GM12878 (cell line): ENCODE results near the gene KCTD6. TPM values are rescaled to one million over a fixed set of nuclear protein-coding genes. Genes with fewer than 3 reads are reported as not detected.

Experiments used
- ATAC-seq: fragments of 200-7000 bp; cut with Tn5 transposase; 3 replicates; pipeline ENCODE4 v1.9.1; 2020; ENCODE audit warnings: mild to moderate bottlenecking, moderate library complexity
- BruUV-seq: library from RNA; stranded (reverse); fragments of 400-500 nt; replicated peaks from 2 replicates; lab custom pipeline; 2021; lab: Mats Ljungman, UMichigan
- CTCF ChIA-PET: fragments of 300-600 bp; sonication (Branson Sonifier 250); formaldehyde crosslinking; extraction: SDS; loops from one replicate; lab custom pipeline; 2021; ENCODE audit warnings: inconsistent platforms; lab: Yijun Ruan, JAX
- POLR2A ChIA-PET: fragments of 350-600 bp; formaldehyde crosslinking; extraction: SDS; loops from one replicate; lab custom pipeline; 2021; ENCODE audit warnings: inconsistent platforms; lab: Charles Lee
- RAD21 ChIA-PET: fragments of 300-600 bp; sonication (Branson Sonifier 250); formaldehyde crosslinking; loops from one replicate; lab custom pipeline; 2023; ENCODE audit warnings: antibody characterized with exemption; ENCODE audit not compliant: unreplicated experiment; lab: Charles Lee
- SMC1A ChIA-PET: fragments of 300-600 bp; sonication (Branson Sonifier 250); formaldehyde crosslinking; loops from one replicate; lab custom pipeline; 2023; ENCODE audit not compliant: unreplicated experiment, uncharacterized antibody; lab: Charles Lee
- DNase-seq: peaks from one replicate; pipeline ENCODE4 v3.0.0-alpha.2; 2011; ENCODE audit warnings: low read depth, low spot score
- FAIRE-seq: peaks from 3 replicates; lab custom pipeline; 2011; peaks lifted over from hg19 to GRCh38; lab: Jason Lieb, UNC
- H2AFZ ChIP-seq: 2 replicates; pipeline ENCODE4 v1.6.0; 2011; ENCODE audit warnings: low read depth, low read length, control low read depth; ENCODE audit not compliant: control insufficient read depth
- H3K27ac ChIP-seq: 2 replicates; pipeline ENCODE4 v1.5.1; 2011; ENCODE audit warnings: control low read depth; ENCODE audit not compliant: control insufficient read depth, insufficient read depth
- H3K27me3 ChIP-seq, 2 experiments: replicated peaks in 1 of 2; 2 replicates each; pipeline versions ENCODE4 v1.6.0 to v1.6.1; 2011; ENCODE audit warnings: low read length in 1 of 2; ENCODE audit not compliant: control insufficient read depth in 2 of 2, insufficient read depth in 2 of 2
- H3K36me3 ChIP-seq, 2 experiments: 2 replicates each; pipeline ENCODE4 v1.5.1; 2011; ENCODE audit warnings: low read length in 1 of 2; ENCODE audit not compliant: control insufficient read depth in 2 of 2, insufficient read depth in 2 of 2
- H3K4me1 ChIP-seq: 2 replicates; pipeline ENCODE4 v1.6.1; 2011; ENCODE audit warnings: mild to moderate bottlenecking, low read length, moderate library complexity, mixed read lengths; ENCODE audit not compliant: control insufficient read depth, insufficient read depth
- H3K4me2 ChIP-seq: 2 replicates; pipeline ENCODE4 v1.6.0; 2011; ENCODE audit warnings: control low read depth; ENCODE audit not compliant: control insufficient read depth, insufficient read depth
- H3K4me3 ChIP-seq: fragments of 200-600 bp; sonication (generic); 2 replicates; pipeline ENCODE4 v1.5.1; 2016
- H3K79me2 ChIP-seq: 2 replicates; pipeline ENCODE4 v1.6.0; 2011; ENCODE audit warnings: low read length; ENCODE audit not compliant: control insufficient read depth, insufficient read depth
- H3K9ac ChIP-seq: 2 replicates; pipeline ENCODE4 v1.8.0; 2011; ENCODE audit warnings: low read length, control low read depth, mixed read lengths; ENCODE audit not compliant: control insufficient read depth, insufficient read depth
- H3K9me3 ChIP-seq: replicated peaks from 3 replicates; pipeline ENCODE4 v1.5.1; 2011; ENCODE audit warnings: mild to moderate bottlenecking, low read length; ENCODE audit not compliant: control insufficient read depth, insufficient read depth
- H4K20me1 ChIP-seq: 2 replicates; pipeline ENCODE4 v1.6.0; 2011; ENCODE audit not compliant: control insufficient read depth, insufficient read depth
- BCL3 ChIP-seq: IDR thresholded peaks from 2 replicates; pipeline ENCODE4 v1.6.1; 2011; ENCODE audit warnings: borderline replicate concordance, low read depth, mild to moderate bottlenecking, moderate library complexity, low read length; ENCODE audit not compliant: insufficient read depth, poor library complexity, severe bottlenecking
- BHLHE40 ChIP-seq, 2 experiments: fragments of 450-650 bp in 1 of 2; IDR thresholded peaks; 2 replicates each; pipeline ENCODE4 v1.6.1; 2011 to 2017; ENCODE audit warnings: low read depth in 2 of 2, borderline replicate concordance in 1 of 2, improper control_type of control experiment in 1 of 2, low read length in 1 of 2, mild to moderate bottlenecking in 1 of 2
- DPF2 ChIP-seq: fragments of 450-650 bp; IDR thresholded peaks from 2 replicates; pipeline ENCODE4 v1.6.1; 2017; ENCODE audit warnings: mild to moderate bottlenecking
- IKZF1 ChIP-seq: fragments of 450-650 bp; conservative IDR thresholded peaks from 2 replicates; pipeline ENCODE4 v1.6.1; 2017; ENCODE audit warnings: antibody characterized with exemption, mild to moderate bottlenecking
- RAD51 ChIP-seq: fragments of 450-650 bp; IDR thresholded peaks from 2 replicates; pipeline ENCODE4 v1.6.1; 2016; ENCODE audit warnings: moderate library complexity, mild to moderate bottlenecking, inconsistent platforms
- RELA ChIP-seq: fragments of 450-650 bp; IDR thresholded peaks from 2 replicates; pipeline ENCODE4 v1.8.0; 2014; ENCODE audit warnings: borderline replicate concordance; ENCODE audit not compliant: partially characterized antibody
- USF2 ChIP-seq: IDR thresholded peaks from 2 replicates; pipeline ENCODE4 v1.6.1; 2011; ENCODE audit warnings: low read depth, low read length, improper control_type of control experiment, borderline replicate concordance
- ZNF274 ChIP-seq: IDR thresholded peaks from one replicate; pipeline ENCODE4 v1.8.0; 2011; ENCODE audit not compliant: insufficient read length, insufficient read depth
- WGBS: methylation state at CpG from one replicate; pipeline ENCODE4 v1.1.6; 2016; ENCODE audit warnings: low lambda C conversion rate; ENCODE audit not compliant: insufficient replicate concordance, insufficient coverage; ENCODE audit errors: missing lambda C conversion rate; 5-methylcytosine and 5-hydroxymethylcytosine counted together
- in situ Hi-C: fragments of 300-500 bp; cut with MboI; formaldehyde crosslinking; loops from 9 replicates; pipeline ENCODE4 v1.14.3; 2018; ENCODE audit warnings: mixed read lengths
- intact Hi-C: fragments of 100-400 bp; cut with micrococcal nuclease; formaldehyde crosslinking; loops from one replicate; pipeline ENCODE4 v1.14.2; 2022; ENCODE audit not compliant: unreplicated experiment
- polyA plus RNA-seq, 11 experiments: library from polyadenylated mRNA; depleted of rRNA in 4 of 11; unstranded in 6 of 11; stranded (reverse) in 5 of 11; fragments of >200 nt; fragmentation: Nextera tagmentation in 4 of 11; fragmentation: Illumina TruSeq in 1 of 11; extraction: Ambion mirVana in 4 of 11; extraction: Trizol in 1 of 11; gene quantifications; 1 replicate in 1 of 11; 2 replicates in 10 of 11; pipeline versions ENCODE4 v1.2.1 to v1.2.3, GENCODE V29; 2011 to 2016; ENCODE audit warnings: inconsistent platforms in 2 of 11, missing spikeins in 2 of 11, low read depth in 1 of 11
- total RNA-seq, 4 experiments: library from RNA; depleted of rRNA in 3 of 4; stranded (reverse); fragments of >200 nt in 3 of 4; fragmentation: Illumina TruSeq in 1 of 4; extraction: Trizol in 1 of 4; gene quantifications; 2 replicates each; pipeline versions ENCODE4 v1.2.1 to v1.2.3, GENCODE V29; 2013 to 2021
- TF ChIP-seq, protein P1 (sequence below): IDR thresholded peaks from 2 replicates; pipeline ENCODE4 v1.6.1; 2011; ENCODE audit warnings: borderline replicate concordance, low read depth, mild to moderate bottlenecking, moderate library complexity, mixed read lengths, low read length; ENCODE audit not compliant: insufficient read depth; ENCODE audit errors: extremely low read length
- TF ChIP-seq, protein P2 (sequence below): IDR thresholded peaks from 2 replicates; pipeline ENCODE4 v1.6.1; 2012; ENCODE audit warnings: low read depth, low read length, improper control_type of control experiment

The KCTD6 gene
- total and polyA plus RNA-seq, 10 of the 15 experiments (the other 5 are each of a cell fraction or from before 2014, with no cell fraction given), result 5.2 to 10.7 (median 8.7) TPM

DNA sequence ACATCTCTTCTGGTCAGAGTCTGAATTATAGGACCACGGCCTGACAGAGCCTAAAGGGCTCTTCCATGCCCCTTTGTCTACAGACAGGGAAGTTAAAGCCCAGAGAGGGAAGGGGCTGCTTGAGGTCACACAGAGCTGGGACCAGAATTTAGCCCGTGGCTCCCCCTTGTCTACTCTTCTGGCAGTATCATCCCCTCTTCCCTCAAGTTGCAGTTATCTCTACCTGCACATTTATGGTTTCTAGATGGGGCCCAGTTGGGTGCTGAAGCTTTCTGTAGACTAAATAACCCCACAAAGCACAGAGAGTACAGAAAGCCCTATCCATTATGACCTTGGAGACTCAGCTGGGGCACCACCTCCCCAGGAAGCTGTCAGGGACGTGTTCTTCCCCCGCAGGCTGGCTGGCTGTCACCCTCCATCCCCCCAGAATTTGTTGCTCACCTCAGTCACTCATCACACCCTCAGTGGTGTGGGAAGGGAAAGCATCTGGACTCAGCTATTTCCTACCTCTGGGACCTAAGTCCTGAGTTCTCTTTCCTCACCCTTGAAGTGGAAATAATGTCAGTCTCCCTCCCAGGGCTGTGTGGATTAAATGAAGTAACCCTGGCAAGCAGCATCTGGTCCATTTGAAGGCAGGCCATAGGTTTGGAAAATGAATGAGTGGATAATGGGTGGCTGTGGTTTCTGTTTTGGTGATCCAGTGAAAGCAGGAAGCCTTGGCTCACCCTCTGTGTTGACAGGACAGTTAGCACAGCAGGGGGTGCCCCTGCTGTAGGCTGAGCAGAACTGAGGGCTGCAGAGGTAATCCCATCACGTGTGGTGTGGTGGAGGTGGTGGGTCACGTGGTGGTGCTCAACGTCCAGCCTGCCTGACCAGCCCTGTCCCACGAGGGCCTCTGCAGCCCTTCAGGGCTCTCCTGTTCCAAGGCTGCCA lies 28.8 kb downstream of the KCTD6 start:
- Histone ChIP-seq H3K27ac (no peak overlapping the region), H2AFZ (no peak overlapping the region), H3K4me3 (no peak overlapping the region), H4K20me1 (no peaks in the 10 kb centered on the region), H3K36me3 (no peaks in the 10 kb centered on the region), H3K4me2 (no peak overlapping the region), H3K79me2 (no peaks in the 10 kb centered on the region), H3K4me1 (no peaks in the 10 kb centered on the region), H3K9ac (no peak overlapping the region), H3K27me3 (no peaks in the 10 kb centered on the region), H3K9me3 (no peaks in the 10 kb centered on the region)
- WGBS, result 12% methylated on average over 8 of the region's 8 CpGs
- ChIA-PET RAD21 (no interaction called here), CTCF (interaction anchor here (1.0 to 1.6 kb wide), 5 partner anchors 13 to 221 kb away, joined by 3 to 9 read pairs (median 4); partner anchors contain the start of genes HTD2 and RPP14), POLR2A (no interaction called here), SMC1A (interaction anchor here (1.1 to 2.0 kb wide), 4 partner anchors 9 to 195 kb away, joined by 3 to 5 read pairs (median 4); no protein-coding TSS in a partner anchor)
- intact Hi-C loops, result no loop called here
- in situ Hi-C loops, result no loop called here
- FAIRE-seq, result no peak
- BruUV-seq, result no TSS peak
- no peak for DNase-seq
- TF ChIP-seq BCL3 (no peak), ZNF274 (no peak), IKZF1 (0 out of 2 replicates have a peak, but pooled peaks have one; percentile 16), BHLHE40 (IDR thresholded peaks at IDR 0.05; ENCODE audit: borderline replicate concordance in 1 of 2, low read depth in 2 of 2, low read length in 1 of 2) (peak; percentile 59 to 92; a peak in 3 of 4 replicates), USF2 (peak; percentile 53; the same call in 1 of the 2 replicates), RELA (no peak), DPF2 (no peak), RAD51 (peak; percentile 95)
- TF ChIP-seq, protein P1, sequence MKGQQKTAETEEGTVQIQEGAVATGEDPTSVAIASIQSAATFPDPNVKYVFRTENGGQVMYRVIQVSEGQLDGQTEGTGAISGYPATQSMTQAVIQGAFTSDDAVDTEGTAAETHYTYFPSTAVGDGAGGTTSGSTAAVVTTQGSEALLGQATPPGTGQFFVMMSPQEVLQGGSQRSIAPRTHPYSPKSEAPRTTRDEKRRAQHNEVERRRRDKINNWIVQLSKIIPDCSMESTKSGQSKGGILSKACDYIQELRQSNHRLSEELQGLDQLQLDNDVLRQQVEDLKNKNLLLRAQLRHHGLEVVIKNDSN, result peak; percentile 78
- TF ChIP-seq, protein P2, sequence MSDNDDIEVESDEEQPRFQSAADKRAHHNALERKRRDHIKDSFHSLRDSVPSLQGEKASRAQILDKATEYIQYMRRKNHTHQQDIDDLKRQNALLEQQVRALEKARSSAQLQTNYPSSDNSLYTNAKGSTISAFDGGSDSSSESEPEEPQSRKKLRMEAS, result peak; percentile 55; the same call in 1 of the 2 replicates
- ATAC-seq, result peak; percentile 85
